ENCODE measurements around the gene CHN2.

Gene CHN2

DNA sequence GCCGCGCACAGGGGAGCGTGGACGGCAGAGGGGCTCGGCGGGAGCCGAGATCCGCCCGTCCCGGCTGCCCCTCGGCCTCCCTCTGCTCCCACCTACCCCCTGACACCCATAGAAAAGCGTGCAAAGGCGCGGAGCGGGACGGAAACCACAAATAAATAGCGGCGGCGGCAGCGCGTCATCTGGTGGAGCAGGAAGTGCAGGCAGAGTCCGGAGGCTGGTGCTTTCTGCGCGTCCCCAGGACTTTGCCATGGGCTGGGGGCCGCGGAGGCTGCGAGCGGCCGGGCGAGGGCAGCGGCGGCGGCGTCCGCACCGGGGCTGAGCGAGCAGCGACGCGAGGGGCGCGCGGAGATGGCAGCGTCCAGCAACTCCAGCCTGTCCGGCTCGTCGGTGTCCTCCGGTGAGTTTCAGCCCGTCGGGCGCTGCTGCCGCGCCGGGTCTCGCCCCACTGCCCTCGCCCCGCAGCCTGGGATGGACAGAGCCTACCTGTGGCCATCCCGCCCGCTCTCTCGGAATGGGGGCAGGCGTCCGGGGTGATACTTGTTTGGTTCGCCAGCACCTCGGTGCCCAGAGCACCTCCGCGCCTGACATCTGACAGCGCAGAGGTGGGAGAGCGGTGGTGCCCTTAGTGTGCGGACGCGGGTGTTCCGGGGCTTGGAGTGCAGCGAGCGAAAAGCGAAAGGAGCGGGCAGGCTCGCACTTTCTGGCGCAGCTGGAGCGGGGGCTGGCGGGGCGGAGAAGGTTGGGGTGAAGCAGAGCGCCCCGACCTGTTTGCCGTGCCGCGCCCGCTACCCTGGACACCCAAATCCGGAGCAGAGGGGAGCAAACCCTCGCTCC is at the start of gene CHN2:
TSS of gene CHN2 (plus strand) at position 182 of the 834 bp plus-strand sequence.
- in situ Hi-C loops (cut with HindIII; ENCODE audit: low sequenced_read_pairs) = no loop called here

DNA sequence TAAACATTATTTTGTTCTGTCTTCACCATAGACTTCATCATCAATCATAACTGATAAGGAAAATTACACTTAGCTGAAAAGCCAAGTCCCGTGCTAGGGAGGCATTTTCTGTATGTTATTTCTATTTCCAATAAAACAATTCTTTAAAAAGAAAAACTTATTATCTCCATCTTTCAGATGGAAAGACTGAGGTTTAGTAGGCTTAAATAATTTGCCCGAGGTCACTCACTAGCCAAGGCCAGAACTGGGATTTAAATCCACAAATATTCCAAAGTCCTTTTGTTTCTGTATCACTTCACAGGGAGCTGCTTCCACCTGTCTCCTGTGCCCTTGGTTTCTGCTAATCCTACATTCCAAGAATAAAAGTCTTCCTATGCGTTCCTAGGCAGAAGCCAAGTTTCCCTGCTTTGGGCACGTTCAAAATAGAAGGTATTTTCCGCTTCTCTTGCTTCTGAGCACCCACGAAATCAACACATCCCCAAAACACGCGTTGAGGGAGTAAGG is 49.0 kb upstream of the CHN2 start:
- in situ Hi-C loops (cut with HindIII; ENCODE audit: low sequenced_read_pairs) = no loop called here

DNA sequence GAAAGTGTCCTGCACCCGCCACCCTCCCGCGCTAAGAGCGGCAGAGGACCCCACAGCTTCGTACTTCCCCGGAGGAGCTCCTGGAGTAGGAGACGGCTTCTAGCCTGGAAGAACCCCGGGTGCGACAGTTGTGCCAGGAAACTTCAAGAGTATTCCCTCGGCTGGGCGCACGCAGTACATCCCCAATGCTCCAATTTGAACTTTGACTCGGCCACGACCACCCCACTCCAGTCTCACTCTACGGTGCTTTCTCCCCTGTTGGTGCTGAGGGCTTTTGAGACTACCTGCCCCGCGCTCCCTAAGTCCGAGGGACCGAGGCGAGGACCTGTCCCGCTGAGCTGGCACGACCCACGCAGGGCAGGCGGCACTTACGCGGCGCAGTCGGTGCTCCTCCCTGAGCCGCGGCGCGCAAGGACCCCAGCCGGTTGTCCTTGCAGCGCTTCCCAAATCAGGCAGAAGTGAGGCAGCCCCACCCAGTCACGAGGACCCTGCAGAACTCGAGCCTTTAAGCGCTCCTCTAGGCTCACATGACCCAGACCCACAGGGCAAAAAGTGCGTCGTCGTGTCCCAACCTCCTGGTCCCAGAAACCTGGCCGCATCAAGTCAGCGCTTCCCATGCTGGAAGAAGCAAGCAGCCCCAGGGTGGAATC is 48.4 kb upstream of the CHN2 start, which contains the start of gene CPVL:
TSS of gene CPVL (minus strand) at position 481 of the 650 bp plus-strand sequence. CDS start 25,476 bp downstream, outside the sequence.
- in situ Hi-C loops (cut with HindIII; ENCODE audit: low sequenced_read_pairs) = no loop called here

DNA sequence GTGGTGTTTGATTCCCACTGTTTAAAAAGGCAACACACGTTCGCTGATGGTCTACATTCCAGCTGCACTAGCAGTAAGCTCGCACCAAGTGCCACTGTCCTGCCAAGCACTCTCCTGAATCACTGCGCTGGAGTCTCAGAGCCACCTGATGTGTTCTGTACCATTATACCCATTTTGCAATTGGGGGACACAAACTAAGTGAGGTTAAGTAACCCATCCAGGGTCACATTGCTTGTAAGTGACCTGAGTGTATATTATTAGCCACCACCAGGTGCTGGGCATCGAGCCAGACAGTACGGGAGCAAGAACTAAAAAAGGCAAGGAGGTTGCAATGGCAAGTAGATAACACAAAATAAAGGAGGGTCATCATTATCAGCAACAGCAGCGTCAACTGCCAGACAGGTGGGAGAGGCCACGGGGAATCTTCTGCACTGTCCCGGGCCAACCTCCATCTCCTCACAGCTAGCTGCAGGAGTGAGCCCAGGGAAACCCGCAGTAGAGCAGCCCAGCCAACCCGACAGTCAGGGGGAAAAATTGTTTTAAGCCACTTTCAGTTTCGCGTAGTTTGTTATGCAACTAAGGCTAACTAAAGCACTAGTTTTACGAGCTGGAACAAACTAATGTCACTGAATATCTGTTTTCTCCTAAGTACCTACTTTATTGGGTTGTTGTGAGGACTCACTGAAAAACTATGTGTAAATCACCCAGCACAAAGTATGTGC is 47.5 kb upstream of the CHN2 start:
- in situ Hi-C loops (cut with HindIII; ENCODE audit: low sequenced_read_pairs) = no loop called here

- in situ Hi-C loops (cut with HindIII; ENCODE audit: low sequenced_read_pairs) = no loop called here
Observed at GRCh38 chr7:29147821-29148220, 46.8 kb upstream of the CHN2 start.

DNA sequence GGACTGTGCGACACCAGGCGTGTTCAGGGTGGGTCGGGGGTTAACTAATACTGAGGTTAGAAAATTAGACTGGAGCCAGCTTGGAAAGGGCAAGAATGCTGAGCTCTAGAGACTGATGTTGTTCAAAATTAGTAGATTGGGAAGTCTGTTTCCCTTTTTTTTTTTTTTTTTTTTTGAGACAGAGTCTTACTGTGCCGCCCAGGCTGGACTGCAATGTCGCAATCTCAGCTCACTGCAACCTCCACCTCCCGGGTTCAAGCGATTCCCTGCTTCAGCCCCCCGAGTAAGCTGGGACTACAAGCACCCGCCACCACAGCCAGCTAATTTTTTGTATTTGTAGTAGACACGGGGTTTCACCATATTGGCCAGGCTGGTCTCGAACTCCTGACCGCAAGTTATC is 45.5 kb upstream of the CHN2 start:
- in situ Hi-C loops (cut with HindIII; ENCODE audit: low sequenced_read_pairs) = no loop called here

GRCh38 chr7:29150856-29151255 is 43.7 kb upstream of the CHN2 start:
- in situ Hi-C loops (cut with HindIII; ENCODE audit: low sequenced_read_pairs) = no loop called here

DNA sequence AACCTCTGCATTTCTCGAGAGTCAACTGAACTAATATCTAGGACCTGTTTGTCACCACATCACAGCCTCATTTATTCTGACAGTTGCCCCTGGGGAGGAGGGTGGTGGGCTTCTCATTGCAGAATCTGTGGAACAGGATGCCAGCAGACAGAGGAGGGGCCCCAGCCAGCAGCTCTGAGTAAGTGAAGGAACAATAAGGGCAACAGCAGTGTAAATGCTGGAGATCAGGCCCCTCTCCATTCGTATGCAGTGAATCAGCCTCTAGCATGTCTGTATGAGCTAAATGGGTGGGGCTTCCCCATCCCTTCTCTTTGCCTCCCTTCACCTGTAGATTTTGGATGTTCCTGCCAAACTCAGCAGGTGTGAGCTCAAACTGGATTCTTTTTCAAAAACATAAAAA is 40.5 kb upstream of the CHN2 start:
- in situ Hi-C loops (cut with HindIII; ENCODE audit: low sequenced_read_pairs) = no loop called here

- in situ Hi-C loops (cut with HindIII; ENCODE audit: low sequenced_read_pairs) = no loop called here
Observed at GRCh38 chr7:29156907-29157452, 37.6 kb upstream of the CHN2 start.

DNA sequence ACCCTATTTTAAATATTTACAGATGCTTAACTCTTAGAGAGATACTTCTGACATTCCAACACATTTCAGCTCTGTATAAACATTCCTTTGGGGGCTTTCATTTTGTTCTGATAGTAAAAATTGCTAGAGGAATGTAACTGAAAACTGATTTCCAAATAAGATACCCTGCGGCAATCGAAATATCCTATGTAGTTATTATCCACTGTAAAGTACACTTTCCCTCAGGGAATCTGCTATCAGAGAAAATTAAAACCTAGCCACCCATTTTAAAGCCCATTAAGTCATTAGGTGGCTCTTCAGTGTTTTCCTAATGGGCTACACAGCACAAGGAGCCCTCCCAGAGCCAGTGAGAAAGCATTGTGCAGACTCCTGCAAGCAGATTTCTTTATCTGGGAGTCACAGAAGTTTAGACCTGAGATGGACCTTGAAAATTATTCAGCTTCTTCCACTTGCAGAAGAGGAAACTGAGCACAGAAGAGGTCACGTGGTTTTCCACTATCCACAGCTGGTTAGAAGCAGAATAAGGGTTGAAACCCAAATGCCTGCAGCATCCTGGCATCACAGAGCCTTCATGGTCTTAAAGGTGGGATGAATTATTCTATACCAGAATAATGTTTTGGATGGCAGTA is 35.7 kb upstream of the CHN2 start:
- in situ Hi-C loops (cut with HindIII; ENCODE audit: low sequenced_read_pairs) = no loop called here

DNA sequence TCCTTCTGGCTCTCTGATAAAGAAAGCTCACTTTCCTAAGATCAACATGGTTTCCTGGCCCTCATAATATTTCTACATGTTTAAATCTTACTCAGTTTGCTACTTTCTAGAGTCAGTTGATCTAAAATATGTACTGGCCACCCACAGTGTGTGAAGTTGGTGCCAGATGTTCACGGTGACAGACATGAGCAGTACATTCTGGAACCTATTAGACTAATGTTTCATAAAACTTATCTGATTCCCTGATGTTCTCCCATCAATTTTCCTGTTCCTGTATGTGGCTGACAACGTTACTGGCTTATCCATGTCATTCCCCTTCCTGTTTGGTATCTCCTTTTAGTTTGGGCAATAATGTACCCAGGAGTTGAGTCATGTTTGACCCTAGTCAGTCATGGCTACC is 34.5 kb upstream of the CHN2 start:
- in situ Hi-C loops (cut with HindIII; ENCODE audit: low sequenced_read_pairs) = no loop called here

GRCh38 chr7:29161231-29161630 is 33.3 kb upstream of the CHN2 start:
- in situ Hi-C loops (cut with HindIII; ENCODE audit: low sequenced_read_pairs) = no loop called here

DNA sequence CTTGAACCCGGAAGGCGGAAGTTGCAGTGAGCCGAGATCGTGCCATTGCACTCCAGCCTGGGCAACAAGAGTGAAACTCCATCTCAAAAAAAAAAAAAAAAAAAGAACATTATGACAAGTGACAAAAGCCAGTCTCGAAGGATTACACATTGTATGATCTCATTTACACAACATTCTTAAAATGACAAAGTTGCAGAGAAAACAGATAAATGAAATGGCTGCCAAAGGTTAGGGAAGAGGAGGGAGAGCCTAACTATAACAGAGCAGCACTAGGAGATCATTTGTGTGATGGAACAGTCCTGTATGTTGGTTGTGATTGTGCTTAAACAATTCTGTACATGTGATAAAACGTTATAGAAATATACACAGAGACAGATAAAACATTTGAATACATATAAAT is 32.0 kb upstream of the CHN2 start:
- in situ Hi-C loops (cut with HindIII; ENCODE audit: low sequenced_read_pairs) = no loop called here

DNA sequence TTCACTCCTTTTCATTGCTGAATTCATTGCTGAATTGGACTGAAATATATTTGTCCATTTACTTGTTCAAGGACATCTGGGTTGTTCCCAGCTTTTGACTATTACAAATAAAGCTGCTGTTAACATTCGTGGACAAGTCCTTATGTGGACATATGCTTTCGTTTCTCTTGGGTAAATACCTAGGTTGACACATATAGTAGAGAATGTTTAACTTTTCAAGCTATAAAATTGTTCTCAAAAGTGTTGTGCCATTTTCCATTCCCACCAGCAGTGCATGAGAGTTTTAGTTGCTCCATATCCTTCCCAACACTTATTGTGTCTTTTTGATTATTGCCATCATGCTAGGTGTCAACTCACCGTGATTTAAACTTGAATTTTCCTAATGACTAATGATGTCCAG is 30.7 kb upstream of the CHN2 start:
- in situ Hi-C loops (cut with HindIII; ENCODE audit: low sequenced_read_pairs) = no loop called here

DNA sequence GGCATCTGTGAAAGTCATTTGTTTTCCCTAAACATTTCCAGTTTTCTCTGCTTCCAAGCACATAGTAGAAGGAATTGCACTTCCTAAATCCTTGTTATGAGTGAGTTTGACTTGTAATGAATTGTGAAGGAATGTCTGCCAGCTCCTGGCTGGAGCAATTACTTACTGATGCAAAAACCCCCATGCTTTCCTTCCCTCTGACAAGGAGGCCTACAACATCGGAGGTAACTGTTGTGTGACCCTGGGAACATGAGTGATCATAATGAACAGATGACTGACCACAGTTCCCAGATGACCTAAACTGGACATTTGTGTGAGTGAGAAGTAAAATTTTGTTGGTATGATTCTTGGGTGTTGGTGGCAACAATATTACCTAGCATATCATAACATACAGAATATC is 26.9 kb upstream of the CHN2 start:
- in situ Hi-C loops (cut with HindIII; ENCODE audit: low sequenced_read_pairs) = no loop called here

- in situ Hi-C loops (cut with HindIII; ENCODE audit: low sequenced_read_pairs) = loop anchor here (5.0 kb wide), 1 partner anchor 57 kb away; no protein-coding TSS in a partner anchor
Observed at GRCh38 chr7:29170781-29171180, 23.8 kb upstream of the CHN2 start.

- in situ Hi-C loops (cut with HindIII; ENCODE audit: low sequenced_read_pairs) = loop anchor here (5.0 kb wide), 1 partner anchor 54 kb away; no protein-coding TSS in a partner anchor
Observed at GRCh38 chr7:29173458-29173857, 21.1 kb upstream of the CHN2 start.

DNA sequence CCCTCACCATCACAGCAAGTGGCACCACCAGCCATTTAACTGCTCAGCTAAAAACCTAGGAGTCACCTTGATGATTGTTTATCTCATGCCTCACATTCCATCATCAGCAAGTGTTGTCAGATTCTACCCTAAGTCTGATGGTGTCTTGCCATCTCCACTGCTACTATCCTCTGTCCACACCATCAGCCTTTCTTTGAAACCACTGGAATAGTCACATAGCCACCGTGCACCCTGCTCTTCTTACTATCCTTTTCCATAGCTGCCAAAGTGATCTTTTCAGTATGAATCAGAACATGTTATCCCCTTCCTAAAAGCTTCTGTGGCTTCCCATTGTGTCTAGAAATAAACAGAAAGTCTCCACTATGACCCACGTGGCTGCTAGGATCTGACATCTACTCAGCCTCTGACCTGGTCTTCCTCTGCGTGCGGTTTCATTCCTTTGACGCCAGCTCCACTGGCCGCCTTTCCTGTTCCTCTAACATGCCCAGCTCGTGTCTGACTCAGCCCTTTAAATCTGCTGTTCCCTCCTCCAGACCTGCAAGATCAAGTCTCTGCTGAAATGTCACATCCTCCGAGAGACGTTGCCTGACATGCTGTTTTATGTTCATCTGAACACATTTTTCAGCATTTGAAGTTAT is 16.5 kb upstream of the CHN2 start:
- in situ Hi-C loops (cut with HindIII; ENCODE audit: low sequenced_read_pairs) = no loop called here

- in situ Hi-C loops (cut with HindIII; ENCODE audit: low sequenced_read_pairs) = no loop called here
Observed at GRCh38 chr7:29179115-29179514, 15.5 kb upstream of the CHN2 start.

GRCh38 chr7:29184599-29184998 is 10.0 kb upstream of the CHN2 start:
- in situ Hi-C loops (cut with HindIII; ENCODE audit: low sequenced_read_pairs) = no loop called here
